ENCODE measurements around the gene PRR23C.
"Not testable (repeated sequence)": the region's sequence is repeated elsewhere in the genome, so short reads cannot be mapped to it uniquely, and the experiment has no call there.

Gene PRR23C

DNA sequence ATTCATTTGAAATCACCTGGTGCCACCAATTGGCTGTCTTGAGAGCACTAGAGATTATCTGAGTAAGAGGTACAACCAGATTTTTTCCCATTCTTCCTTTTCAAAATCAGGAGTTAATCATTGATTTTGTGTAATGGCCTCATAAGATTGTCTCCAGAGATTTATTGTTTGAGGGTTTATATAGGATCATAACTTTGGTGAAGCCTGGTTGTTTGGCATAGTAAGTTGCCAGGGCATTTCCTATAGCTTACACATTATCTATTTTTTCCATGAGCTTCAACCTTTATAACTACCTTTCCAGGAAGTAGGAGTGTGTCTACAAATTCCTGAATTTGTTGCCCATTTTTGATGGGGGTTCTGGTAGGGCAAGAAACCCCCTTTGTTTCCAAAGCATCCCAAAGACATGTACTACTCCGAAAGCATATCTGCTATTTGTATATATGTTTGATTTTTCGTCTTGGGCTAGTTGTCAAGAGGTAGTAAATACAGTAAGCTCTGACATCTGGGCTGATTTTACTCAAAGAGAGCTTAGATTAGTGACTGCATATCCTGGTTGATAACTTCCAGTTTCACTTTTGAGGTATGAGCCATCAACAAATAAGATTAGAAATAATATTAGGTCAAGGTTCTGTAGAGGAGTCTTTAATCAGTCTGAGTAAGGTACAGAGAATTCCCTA lies 12.2 kb downstream of the PRR23C start:
- H3K4me3 ChIP-seq (ENCODE audit: low read length): no peak overlapping the region
- H3K36me3 ChIP-seq (ENCODE audit: insufficient read depth, low read length): no peaks in the 10 kb centered on the region
- 0 out of 2 replicates have a peak, but pooled peaks cover 3% of the 10 kb centered on the region for H3K27me3 ChIP-seq (ENCODE audit: insufficient read depth, low read length)
- H3K9ac ChIP-seq (ENCODE audit: low read depth, low read length): no peak overlapping the region
- H3K9me3 ChIP-seq (ENCODE audit: insufficient read depth, low read depth, low read length): peaks cover 6% of the 10 kb centered on the region; the same call in 1 of the 2 replicates
- whole genome bisulfite sequencing: 98% methylated on average over 2 of the region's 2 CpGs
- no peaks in the 10 kb centered on the region for H3K4me1 ChIP-seq (ENCODE audit: insufficient read depth, low read length)
- H3K27ac ChIP-seq (ENCODE audit: low read depth, low read length): no peak overlapping the region

DNA sequence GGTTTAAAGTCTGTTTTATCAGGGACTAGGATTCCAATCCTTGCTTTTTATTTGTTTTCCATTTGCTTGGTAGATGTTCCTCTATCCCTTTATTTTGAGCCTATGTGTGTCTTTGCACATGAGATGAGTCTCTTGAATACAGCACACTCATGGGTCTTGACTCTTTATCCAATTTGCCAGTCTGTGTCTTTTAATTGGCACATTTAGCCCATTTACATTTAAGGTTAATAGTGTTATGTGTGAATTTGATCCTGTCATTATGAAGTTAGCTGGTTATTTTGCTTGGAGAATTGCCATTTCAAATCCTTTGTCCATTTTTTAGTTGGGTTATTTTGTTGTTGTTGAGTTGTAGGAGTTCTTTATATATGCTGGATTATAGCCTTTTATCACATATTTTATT lies 14.1 kb downstream of the PRR23C start:
- H3K4me3 ChIP-seq (ENCODE audit: low read length); H3K9me3 ChIP-seq (ENCODE audit: insufficient read depth, low read depth, low read length): not testable (repeated sequence)

GRCh38 chr3:139024968-139025367 lies 19.7 kb downstream of the PRR23C start:
- Histone ChIP-seq H3K27ac (ENCODE audit: low read depth, low read length) (no peak overlapping the region), H3K27me3 (ENCODE audit: insufficient read depth, low read length) (peaks cover 3% of the 10 kb centered on the region; the same call in 1 of the 2 replicates), H3K4me3 (ENCODE audit: low read length) (no peak overlapping the region), H3K9ac (ENCODE audit: low read depth, low read length) (no peak overlapping the region), H3K9me3 (ENCODE audit: insufficient read depth, low read depth, low read length) (no peaks in the 10 kb centered on the region; the same call in 1 of the 2 replicates), H3K4me1 (ENCODE audit: insufficient read depth, low read length) (no peaks in the 10 kb centered on the region), H3K36me3 (ENCODE audit: insufficient read depth, low read length) (no peaks in the 10 kb centered on the region)
- 89% methylated on average over 2 of the region's 2 CpGs for WGBS

More for the DNA sequence above, 14.1 kb downstream of the PRR23C start:
- not testable (repeated sequence) for H3K4me1 ChIP-seq (ENCODE audit: insufficient read depth, low read length); H3K27me3 ChIP-seq (ENCODE audit: insufficient read depth, low read length); H3K36me3 ChIP-seq (ENCODE audit: insufficient read depth, low read length); H3K27ac ChIP-seq (ENCODE audit: low read depth, low read length); H3K9ac ChIP-seq (ENCODE audit: low read depth, low read length)

DNA sequence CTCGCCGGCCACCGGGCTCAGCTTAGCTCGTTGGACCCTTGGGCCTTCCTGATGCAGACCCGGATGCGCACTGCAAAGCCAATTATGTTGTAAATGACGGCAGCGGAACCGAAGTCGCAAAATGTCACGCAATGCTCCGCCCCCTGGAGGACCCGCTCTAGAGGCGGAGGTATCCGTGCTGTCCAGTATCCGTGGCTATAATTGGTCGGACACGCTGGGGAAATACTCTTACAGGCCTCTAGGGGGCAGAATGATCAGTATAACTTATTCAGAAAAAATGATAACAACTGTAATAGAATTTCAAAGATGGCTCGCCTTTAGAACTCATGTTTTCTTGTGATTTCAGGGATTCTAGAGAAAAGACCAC lies 23.8 kb downstream of the PRR23C start, which contains the start of gene PRR23B:
TSS of gene PRR23B (minus strand) at position 59 of the 367 bp plus-strand sequence. CDS start 265 bp downstream, outside the sequence.
- Histone ChIP-seq H3K9ac (ENCODE audit: low read depth, low read length) (no peak within 1 kb of the TSS), H3K36me3 (ENCODE audit: insufficient read depth, low read length) (no peaks in the 10 kb centered on the region), H3K4me3 (ENCODE audit: low read length) (no peak within 1 kb of the TSS), H3K9me3 (ENCODE audit: insufficient read depth, low read depth, low read length) (no peaks in the 10 kb centered on the region; the same call in 1 of the 2 replicates), H3K4me1 (ENCODE audit: insufficient read depth, low read length) (no peaks in the 10 kb centered on the region), H3K27ac (ENCODE audit: low read depth, low read length) (no peak within 1 kb of the TSS), H3K27me3 (ENCODE audit: insufficient read depth, low read length) (peaks cover 3% of the 10 kb centered on the region; the same call in 1 of the 2 replicates)
- WGBS: 94% methylated on average over 19 of the region's 19 CpGs

GRCh38 chr3:139020036-139020867 lies 24.4 kb downstream of the PRR23C start:
- H3K27ac ChIP-seq (ENCODE audit: low read depth, low read length): no peak overlapping the region
- no peaks in the 10 kb centered on the region for H3K36me3 ChIP-seq (ENCODE audit: insufficient read depth, low read length)
- no peak overlapping the region for H3K4me3 ChIP-seq (ENCODE audit: low read length)
- 97% methylated on average over 81 of the region's 81 CpGs for WGBS
- peaks cover 3% of the 10 kb centered on the region; the same call in 1 of the 2 replicates for H3K27me3 ChIP-seq (ENCODE audit: insufficient read depth, low read length)
- no peak overlapping the region for H3K9ac ChIP-seq (ENCODE audit: low read depth, low read length)
- H3K4me1 ChIP-seq (ENCODE audit: insufficient read depth, low read length): no peaks in the 10 kb centered on the region
- H3K9me3 ChIP-seq (ENCODE audit: insufficient read depth, low read depth, low read length): no peaks in the 10 kb centered on the region; the same call in 1 of the 2 replicates

DNA sequence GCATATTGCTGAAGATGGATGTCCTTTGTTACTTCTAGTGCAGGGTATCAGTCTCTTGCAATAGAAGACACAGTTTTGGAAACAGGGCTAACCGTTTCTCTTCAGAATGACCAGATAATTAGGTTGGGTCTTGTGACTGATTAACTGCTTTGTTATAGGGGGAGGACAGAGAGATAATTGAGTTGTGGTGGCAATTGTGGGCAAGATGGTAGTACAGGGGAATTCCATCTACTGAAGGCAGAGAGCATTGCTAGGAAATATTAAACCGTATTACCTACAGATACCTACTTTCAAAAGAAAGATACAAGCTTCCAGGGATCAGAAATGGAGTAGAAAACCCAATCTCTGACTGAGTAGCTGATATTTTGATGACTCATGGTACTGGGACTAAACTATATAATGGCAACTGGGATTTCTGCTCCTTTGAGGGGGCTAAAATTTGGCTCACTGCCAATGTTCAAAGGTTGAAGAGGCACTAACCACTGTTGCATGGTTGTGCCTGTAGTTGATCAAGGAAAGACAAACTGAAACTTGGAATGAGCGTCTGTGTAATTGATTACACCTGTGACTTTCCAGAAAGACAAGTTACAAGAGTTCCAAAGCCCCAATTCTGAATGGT lies 28.2 kb downstream of the PRR23C start:
- WGBS: 93% methylated on average over 3 of the region's 3 CpGs
- Histone ChIP-seq H3K36me3 (ENCODE audit: insufficient read depth, low read length) (no peaks in the 10 kb centered on the region), H3K4me3 (ENCODE audit: low read length) (no peak overlapping the region), H3K9ac (ENCODE audit: low read depth, low read length) (no peak overlapping the region), H3K27me3 (ENCODE audit: insufficient read depth, low read length) (no peaks in the 10 kb centered on the region), H3K9me3 (ENCODE audit: insufficient read depth, low read depth, low read length) (no peaks in the 10 kb centered on the region; the same call in 1 of the 2 replicates), H3K27ac (ENCODE audit: low read depth, low read length) (no peak overlapping the region), H3K4me1 (ENCODE audit: insufficient read depth, low read length) (no peaks in the 10 kb centered on the region)

GRCh38 chr3:139006051-139006716 lies 38.5 kb downstream of the PRR23C start, which contains the start of gene PRR23A:
Gene PRR23A, minus strand, starts transcription at chr3:139006268. Its CDS starts 0 bp downstream, at chr3:139006268.
- no peaks in the 10 kb centered on the region for H3K4me1 ChIP-seq (ENCODE audit: insufficient read depth, low read length)
- no peak within 1 kb of the TSS for H3K27ac ChIP-seq (ENCODE audit: low read depth, low read length)
- 96% methylated on average over 60 of the region's 60 CpGs for WGBS
- no peak within 1 kb of the TSS for H3K4me3 ChIP-seq (ENCODE audit: low read length)
- H3K9ac ChIP-seq (ENCODE audit: low read depth, low read length): no peak within 1 kb of the TSS
- H3K36me3 ChIP-seq (ENCODE audit: insufficient read depth, low read length): no peaks in the 10 kb centered on the region
- H3K27me3 ChIP-seq (ENCODE audit: insufficient read depth, low read length): no peaks in the 10 kb centered on the region
- no peaks in the 10 kb centered on the region for H3K9me3 ChIP-seq (ENCODE audit: insufficient read depth, low read depth, low read length)

DNA sequence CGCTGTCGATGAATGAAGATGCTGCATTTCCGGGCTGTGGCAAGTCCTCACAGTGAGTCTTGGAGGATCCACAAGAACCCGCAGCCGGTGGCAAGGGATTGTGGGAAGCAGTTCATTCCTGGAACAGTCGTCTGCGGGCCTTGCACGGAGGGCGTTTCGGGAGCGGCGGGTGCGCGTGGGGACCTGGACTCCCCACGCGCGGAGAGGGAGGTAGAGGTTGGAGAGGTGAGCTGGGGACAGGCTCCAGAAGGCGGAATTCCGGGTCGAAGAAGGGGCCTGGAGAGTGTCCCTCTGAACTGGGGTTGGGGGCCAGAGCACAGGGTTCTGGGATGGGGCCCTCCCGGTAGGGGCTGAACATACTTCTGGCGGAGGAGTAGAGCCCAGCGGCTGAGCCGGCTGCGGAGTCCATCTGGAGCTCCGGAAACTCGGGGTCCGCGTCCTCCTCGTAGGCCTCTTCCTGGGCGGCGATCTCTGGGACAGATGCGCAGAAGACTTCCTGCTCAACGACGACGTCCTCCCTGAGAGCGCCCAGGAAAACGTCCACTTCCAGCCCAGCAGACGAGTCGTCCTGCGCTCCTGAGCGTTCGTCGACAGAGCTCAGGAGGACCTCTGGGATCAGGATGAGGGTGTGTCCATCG lies 39.2 kb downstream of the PRR23C start:
- no peaks in the 10 kb centered on the region for H3K36me3 ChIP-seq (ENCODE audit: insufficient read depth, low read length)
- WGBS: 94% methylated on average over 45 of the region's 45 CpGs
- no peaks in the 10 kb centered on the region for H3K9me3 ChIP-seq (ENCODE audit: insufficient read depth, low read depth, low read length)

GRCh38 chr3:138995706-138996105 lies 49.0 kb downstream of the PRR23C start:
- WGBS: 83% methylated on average over 1 of the region's 1 CpG
- H3K4me3 ChIP-seq (ENCODE audit: low read length): no peak overlapping the region
- H3K27me3 ChIP-seq (ENCODE audit: insufficient read depth, low read length): peaks cover 7% of the 10 kb centered on the region; the same call in 1 of the 2 replicates
- H3K9me3 ChIP-seq (ENCODE audit: insufficient read depth, low read depth, low read length): no peaks in the 10 kb centered on the region
- H3K36me3 ChIP-seq (ENCODE audit: insufficient read depth, low read length): no peaks in the 10 kb centered on the region
- H3K4me1 ChIP-seq (ENCODE audit: insufficient read depth, low read length): no peaks in the 10 kb centered on the region
- H3K27ac ChIP-seq (ENCODE audit: low read depth, low read length): no peak overlapping the region
- H3K9ac ChIP-seq (ENCODE audit: low read depth, low read length): no peak overlapping the region

More for the DNA sequence above, 39.2 kb downstream of the PRR23C start:
- Histone ChIP-seq H3K27ac (ENCODE audit: low read depth, low read length) (no peak overlapping the region), H3K4me3 (ENCODE audit: low read length) (no peak overlapping the region), H3K9ac (ENCODE audit: low read depth, low read length) (no peak overlapping the region), H3K27me3 (ENCODE audit: insufficient read depth, low read length) (no peaks in the 10 kb centered on the region), H3K4me1 (ENCODE audit: insufficient read depth, low read length) (no peaks in the 10 kb centered on the region)
